Activated naive CD4-positive, alpha-beta T cell treated with anti-CD3 and anti-CD28 coated beads, Interleukin-2, amount 50 U/mL, for 24 hours (primary cell): ENCODE results near the gene HDAC2.
"Not testable (repeated sequence)": the region's sequence is repeated elsewhere in the genome, so short reads cannot be mapped to it uniquely, and the experiment has no call there.

ENCODE experiments used
- H3K27ac Mint-ChIP-seq: one replicate; pipeline ENCODE4 v1.8.0; 2021; ENCODE audit warnings: mild to moderate bottlenecking, mixed read lengths
- H3K27me3 Mint-ChIP-seq: one replicate; pipeline ENCODE4 v1.8.0; 2021; ENCODE audit warnings: mixed read lengths
- H3K36me3 Mint-ChIP-seq: one replicate; pipeline ENCODE4 v1.8.0; 2021; ENCODE audit warnings: mixed read lengths
- H3K4me1 Mint-ChIP-seq: one replicate; pipeline ENCODE4 v1.8.0; 2021; ENCODE audit warnings: mixed read lengths
- H3K4me3 Mint-ChIP-seq: one replicate; pipeline ENCODE4 v1.8.0; 2021; ENCODE audit warnings: mild to moderate bottlenecking, mixed read lengths
- H3K9me3 Mint-ChIP-seq: one replicate; pipeline ENCODE4 v1.8.0; 2021; ENCODE audit warnings: mixed read lengths

Gene HDAC2

DNA sequence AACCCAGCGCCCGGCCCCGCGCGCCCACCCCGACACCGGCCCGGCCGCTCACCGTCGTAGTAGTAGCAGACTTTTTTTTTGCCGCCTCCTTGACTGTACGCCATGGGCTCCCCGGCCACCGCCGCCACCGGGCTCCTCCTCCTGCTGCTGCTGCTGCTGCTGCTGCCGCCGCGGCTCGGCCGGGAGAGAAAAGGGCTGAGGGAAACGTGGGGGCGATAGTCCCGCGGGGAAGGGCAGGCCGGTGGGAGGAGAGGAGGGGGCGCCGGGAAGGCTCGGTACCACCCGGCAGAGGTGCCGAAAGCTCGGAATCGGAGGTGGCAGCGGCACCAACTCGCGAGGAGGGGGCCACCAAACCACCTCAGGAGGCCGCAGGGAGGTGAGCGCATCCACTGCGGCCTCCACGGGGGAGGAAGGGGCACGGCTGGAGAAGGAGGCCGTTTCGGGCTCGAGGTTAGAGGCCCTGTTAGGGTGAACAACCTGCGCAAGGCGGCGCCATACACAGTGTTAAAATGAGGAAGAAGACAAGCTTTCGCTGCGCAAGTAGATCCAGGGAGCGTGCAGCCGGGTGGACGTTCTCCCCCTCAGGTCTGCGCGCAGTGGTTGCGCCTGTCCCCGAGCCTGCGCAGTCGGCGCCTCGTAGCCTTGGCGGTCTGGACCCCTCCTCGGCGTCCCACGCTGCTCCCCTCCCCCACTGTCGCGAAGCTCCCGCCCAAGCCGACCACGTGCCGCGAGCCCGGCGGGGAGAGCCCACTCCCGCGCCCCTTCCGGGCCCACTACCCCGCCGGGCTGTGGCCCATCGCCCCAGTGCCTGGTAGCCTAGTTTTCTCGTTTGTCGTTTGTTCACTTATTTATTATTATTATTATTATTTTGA lies at the start of gene HDAC2:
Gene HDAC2, minus strand, starts transcription at position 344 of the 872 bp plus-strand sequence. Its CDS starts 240 bp downstream, at position 104.
- Mint-ChIP-seq H3K4me3 (peak within 1 kb of the TSS; percentile 98), H3K36me3 (no peaks in the 10 kb centered on the region), H3K4me1 (peaks cover 46% of the 10 kb centered on the region), H3K27me3 (no peaks in the 10 kb centered on the region), H3K9me3 (no peaks in the 10 kb centered on the region), H3K27ac (peak within 1 kb of the TSS; percentile 99)

DNA sequence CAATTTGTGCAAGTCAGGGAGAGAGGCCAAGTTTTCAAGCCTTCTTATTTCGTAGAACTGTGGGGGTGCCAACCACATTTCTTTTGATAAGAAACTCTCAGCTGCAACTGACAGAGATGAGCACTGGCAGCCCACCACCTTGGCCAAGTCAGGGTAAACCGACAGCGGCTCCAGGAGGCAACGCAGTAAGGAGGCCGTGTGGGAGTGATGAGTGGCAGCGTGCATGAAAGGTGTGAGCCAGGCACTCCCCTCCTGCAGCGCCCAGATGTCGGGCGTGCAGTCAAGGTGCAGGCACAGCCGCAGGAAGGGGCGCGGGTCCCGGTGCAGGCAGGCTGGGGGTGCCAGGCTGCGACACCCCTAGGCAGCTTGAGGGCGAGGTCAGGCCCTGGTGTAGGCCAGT lies 49.2 kb upstream of the HDAC2 start:
- Mint-ChIP-seq H3K4me1 (no peaks in the 10 kb centered on the region), H3K27ac (no peak overlapping the region), H3K27me3 (no peaks in the 10 kb centered on the region), H3K9me3 (no peaks in the 10 kb centered on the region), H3K4me3 (no peak overlapping the region), H3K36me3 (no peaks in the 10 kb centered on the region)

DNA sequence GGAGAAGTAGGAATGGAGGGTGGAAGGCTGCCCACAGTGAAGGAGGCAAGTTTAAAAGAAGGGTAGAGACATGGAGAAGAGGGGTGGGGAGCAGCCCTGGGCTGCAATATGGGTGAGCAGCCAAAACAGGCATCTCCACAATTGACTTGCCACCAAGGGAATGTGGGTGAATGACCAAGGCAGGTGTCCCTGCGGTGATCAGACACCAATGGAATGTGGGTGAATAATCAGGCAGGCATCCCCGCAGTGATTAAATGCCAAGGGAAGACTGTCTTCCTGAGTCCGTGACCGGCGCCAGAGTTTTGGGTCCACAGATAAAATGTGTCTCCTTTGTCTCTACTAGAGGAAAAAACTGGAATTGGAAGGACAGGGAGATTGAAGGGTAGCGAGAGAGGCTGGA lies 46.2 kb upstream of the HDAC2 start:
- not testable (repeated sequence) for H3K36me3 Mint-ChIP-seq, H3K4me3 Mint-ChIP-seq, H3K9me3 Mint-ChIP-seq, H3K27me3 Mint-ChIP-seq, H3K27ac Mint-ChIP-seq, H3K4me1 Mint-ChIP-seq

DNA sequence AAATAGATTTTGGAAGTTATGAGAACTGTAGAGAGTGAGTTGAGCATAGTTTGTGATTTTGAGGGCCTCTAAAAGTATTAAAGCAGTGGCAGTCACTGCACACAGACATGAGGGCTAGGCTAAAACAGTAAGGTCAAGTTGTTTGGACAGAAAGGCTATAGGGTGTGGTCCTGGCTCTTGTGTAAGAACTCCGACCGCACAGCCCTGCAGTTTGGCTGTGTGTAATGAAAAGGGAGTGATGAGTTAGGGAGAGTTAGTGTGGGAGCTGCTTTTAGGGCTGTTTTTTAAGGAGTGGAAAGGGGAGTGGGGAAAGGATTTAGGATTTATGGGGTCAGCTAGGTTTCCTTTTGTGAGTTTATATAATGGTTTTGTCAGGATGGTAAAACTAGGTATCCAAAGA lies 43.2 kb upstream of the HDAC2 start:
- H3K36me3 Mint-ChIP-seq, H3K4me1 Mint-ChIP-seq, H3K9me3 Mint-ChIP-seq, H3K27me3 Mint-ChIP-seq, H3K27ac Mint-ChIP-seq, H3K4me3 Mint-ChIP-seq: not testable (repeated sequence)

DNA sequence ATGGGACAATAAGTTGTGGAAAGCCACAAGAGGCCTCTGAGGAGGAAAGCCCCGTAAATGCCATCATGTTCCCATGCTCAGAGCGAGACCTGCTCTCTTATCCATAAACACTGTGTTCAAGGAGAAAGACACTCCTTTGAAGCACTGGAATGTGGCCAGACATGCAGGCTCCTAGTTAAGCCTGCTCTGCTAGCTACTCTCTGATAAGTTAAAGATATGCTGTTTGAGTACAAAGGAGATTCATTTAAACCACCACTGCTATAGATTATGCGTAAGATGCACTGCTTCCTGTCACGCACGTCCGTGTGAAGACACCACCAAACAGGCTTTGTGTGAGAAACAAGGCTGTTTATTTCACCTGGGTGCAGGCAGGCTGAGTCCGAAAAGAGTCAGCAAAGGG lies 40.5 kb upstream of the HDAC2 start:
- not testable (repeated sequence) for H3K4me3 Mint-ChIP-seq, H3K36me3 Mint-ChIP-seq, H3K27me3 Mint-ChIP-seq, H3K9me3 Mint-ChIP-seq
- H3K27ac Mint-ChIP-seq: peak overlapping the region; percentile 38
- peaks cover 15% of the 10 kb centered on the region for H3K4me1 Mint-ChIP-seq

DNA sequence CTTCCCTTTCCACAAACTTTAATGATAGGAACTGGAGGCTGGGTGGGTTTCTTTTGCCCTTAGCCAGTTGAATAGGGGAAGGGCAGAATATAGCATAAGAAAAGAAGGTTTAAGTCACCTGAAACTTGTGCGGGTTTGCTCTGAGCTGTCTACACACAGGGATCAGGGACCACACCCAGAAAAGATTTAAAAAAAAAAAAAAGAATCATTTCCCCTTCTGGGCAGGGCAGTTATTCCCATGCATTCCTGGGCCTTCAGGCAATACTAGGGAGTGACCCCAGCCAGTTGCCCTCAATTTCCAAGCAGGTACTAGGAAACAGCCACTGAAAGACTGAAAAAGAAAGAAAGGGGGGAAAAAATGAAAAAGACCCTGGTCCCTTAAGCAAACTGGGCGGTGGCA lies 39.6 kb upstream of the HDAC2 start:
- Mint-ChIP-seq H3K4me3 (no peak overlapping the region), H3K4me1 (peaks cover 15% of the 10 kb centered on the region), H3K9me3 (no peaks in the 10 kb centered on the region), H3K36me3 (no peaks in the 10 kb centered on the region), H3K27me3 (peaks cover 3% of the 10 kb centered on the region), H3K27ac (no peak overlapping the region)

DNA sequence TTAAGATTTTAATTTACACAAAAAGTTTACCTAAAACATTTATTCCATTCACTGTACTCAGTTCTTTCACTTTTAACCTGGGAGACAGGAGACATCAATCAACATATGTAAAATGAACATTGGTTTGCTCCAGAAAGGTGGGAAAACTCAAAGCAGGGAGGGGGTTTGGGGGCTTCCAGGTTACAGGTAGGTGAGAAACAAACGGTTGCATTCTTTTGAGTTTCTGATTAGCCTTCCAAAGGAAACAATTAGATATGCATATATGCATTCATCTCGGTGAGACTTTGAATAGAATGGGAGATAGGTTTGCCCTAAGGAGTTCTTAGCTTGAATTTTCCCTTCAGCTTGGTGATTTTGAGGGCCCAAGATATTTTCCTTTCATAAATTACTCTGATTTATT lies 38.2 kb upstream of the HDAC2 start:
- Mint-ChIP-seq H3K36me3 (no peaks in the 10 kb centered on the region), H3K27ac (no peak overlapping the region), H3K4me3 (no peak overlapping the region), H3K4me1 (peaks cover 15% of the 10 kb centered on the region), H3K9me3 (no peaks in the 10 kb centered on the region), H3K27me3 (peaks cover 6% of the 10 kb centered on the region)

DNA sequence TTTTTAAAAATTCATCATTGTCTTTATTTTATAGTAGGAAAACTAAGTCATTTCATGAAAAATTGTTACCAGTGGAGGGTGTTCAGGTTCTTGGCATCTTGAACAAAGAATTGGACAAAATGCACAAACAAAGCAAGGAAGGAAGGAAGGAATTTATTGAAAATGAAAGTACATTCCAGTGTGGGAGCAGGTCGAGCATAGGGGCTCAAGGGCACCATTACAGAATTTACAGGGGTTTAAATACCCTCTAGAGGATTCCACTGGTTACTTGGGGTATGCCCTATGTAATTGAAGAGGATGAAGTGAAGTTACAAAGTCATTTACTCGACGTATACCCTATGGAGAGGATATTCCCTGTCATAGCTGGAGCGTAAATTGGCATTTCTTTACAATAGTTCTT lies 37.4 kb upstream of the HDAC2 start:
- Mint-ChIP-seq H3K9me3 (no peaks in the 10 kb centered on the region), H3K27me3 (peaks cover 6% of the 10 kb centered on the region), H3K36me3 (no peaks in the 10 kb centered on the region), H3K4me1 (peaks cover 15% of the 10 kb centered on the region), H3K27ac (no peak overlapping the region), H3K4me3 (no peak overlapping the region)

DNA sequence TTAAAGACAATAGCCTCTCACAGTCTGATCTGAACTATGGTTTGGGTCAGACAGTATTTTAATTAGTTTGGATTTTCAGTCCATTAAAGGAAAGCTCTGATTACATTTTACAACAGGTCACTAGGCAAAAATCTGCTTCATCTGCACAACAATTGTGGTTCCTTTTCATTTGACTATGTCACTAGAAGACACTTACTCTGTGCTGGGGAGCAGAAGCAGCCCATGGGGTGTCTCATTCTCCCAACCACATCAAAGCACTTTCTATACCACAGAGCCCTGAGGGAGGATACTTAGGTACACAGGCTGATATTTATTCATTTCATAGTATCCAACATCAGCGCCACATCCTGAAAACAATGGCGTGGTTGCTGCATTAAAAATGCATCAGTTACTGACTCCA lies 36.6 kb upstream of the HDAC2 start:
- Mint-ChIP-seq H3K4me1 (peaks cover 15% of the 10 kb centered on the region), H3K27ac (no peak overlapping the region), H3K36me3 (no peaks in the 10 kb centered on the region), H3K4me3 (no peak overlapping the region), H3K27me3 (peaks cover 6% of the 10 kb centered on the region), H3K9me3 (no peaks in the 10 kb centered on the region)

DNA sequence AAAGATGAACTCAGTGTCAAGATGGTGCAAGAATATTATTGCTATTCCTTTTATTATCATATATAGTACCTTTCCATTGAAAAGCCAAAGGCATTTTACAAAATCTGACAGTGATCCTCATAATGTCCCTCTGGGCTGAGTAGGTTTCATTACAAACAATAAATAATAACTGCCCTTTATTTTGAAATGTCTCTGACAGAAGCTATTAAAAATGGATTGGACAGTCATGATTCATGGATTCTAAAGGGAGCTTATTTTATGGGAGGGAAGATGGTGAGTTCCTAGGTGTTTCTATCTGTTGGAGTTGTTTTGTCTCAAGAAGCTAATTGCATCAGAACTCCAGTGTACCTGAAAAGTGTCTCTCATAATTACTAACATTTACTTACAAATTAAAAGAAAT lies 30.4 kb upstream of the HDAC2 start:
- H3K27ac Mint-ChIP-seq: no peak overlapping the region
- H3K36me3 Mint-ChIP-seq: no peaks in the 10 kb centered on the region
- no peaks in the 10 kb centered on the region for H3K9me3 Mint-ChIP-seq
- no peaks in the 10 kb centered on the region for H3K4me1 Mint-ChIP-seq
- peaks cover 13% of the 10 kb centered on the region for H3K27me3 Mint-ChIP-seq
- H3K4me3 Mint-ChIP-seq: no peak overlapping the region

DNA sequence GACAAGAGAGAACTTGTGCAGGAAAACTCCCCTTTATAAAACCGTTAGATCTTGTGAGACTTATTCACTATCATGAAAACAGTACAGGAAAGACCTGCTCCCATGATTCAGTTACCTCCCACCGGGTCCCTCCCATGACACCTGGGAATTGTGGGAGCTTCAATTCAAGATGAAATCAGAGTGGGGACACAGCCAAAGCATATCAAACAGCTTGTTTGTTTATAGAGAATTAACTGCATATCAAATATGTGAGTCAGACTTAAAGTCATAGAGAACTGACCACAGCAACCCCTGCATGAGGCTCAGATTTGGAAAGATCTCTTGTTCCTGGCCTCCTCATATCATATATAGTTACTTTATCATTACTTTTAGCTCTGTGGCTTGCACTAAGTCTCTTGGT lies 29.1 kb upstream of the HDAC2 start:
- no peaks in the 10 kb centered on the region for H3K9me3 Mint-ChIP-seq
- H3K4me3 Mint-ChIP-seq: no peak overlapping the region
- H3K27me3 Mint-ChIP-seq: peaks cover 13% of the 10 kb centered on the region
- no peaks in the 10 kb centered on the region for H3K36me3 Mint-ChIP-seq
- H3K27ac Mint-ChIP-seq: no peak overlapping the region
- H3K4me1 Mint-ChIP-seq: no peaks in the 10 kb centered on the region

DNA sequence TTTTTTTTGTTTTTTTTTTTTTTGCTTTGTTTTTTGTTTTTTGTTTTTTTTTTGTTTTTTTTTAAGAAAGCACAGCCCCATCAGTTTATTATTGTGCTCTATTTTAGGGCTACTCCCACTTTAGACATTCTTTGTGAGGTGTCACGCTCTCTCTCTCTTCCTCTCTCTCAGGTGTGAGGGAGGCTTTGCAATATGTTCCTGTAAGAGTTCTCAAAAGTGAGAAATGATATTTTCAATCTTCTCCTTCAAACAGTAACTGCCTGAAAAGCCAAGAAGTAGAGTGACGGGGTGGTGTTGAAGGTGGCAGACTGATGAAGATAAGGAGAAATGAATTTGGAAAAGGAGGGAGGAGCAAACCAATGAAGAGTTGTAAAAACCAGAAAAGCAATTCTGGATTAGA lies 28.3 kb upstream of the HDAC2 start:
- H3K36me3 Mint-ChIP-seq: no peaks in the 10 kb centered on the region
- peaks cover 10% of the 10 kb centered on the region for H3K27me3 Mint-ChIP-seq
- H3K27ac Mint-ChIP-seq: no peak overlapping the region
- H3K4me3 Mint-ChIP-seq: no peak overlapping the region
- no peaks in the 10 kb centered on the region for H3K9me3 Mint-ChIP-seq
- no peaks in the 10 kb centered on the region for H3K4me1 Mint-ChIP-seq

DNA sequence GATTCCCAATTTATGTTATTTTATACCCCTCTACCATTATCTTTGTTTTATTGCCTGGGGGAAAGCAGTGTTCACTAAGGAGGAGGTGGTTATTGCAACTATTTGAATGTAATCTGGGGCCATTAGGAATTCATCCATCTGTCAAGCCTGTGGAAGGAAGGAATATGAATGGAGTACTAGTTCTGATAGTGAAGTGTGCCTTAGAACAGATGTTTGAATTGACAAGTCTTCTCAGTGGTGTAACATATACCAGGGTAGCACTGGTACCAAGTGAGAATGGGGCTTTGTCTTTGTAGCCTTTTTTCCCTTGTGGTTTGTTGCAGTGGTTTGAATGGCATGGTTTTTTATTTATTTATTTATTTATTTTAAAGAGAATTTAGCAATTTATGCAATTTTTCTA lies 27.9 kb upstream of the HDAC2 start:
- peaks cover 10% of the 10 kb centered on the region for H3K27me3 Mint-ChIP-seq
- H3K4me1 Mint-ChIP-seq: no peaks in the 10 kb centered on the region
- no peak overlapping the region for H3K27ac Mint-ChIP-seq
- no peak overlapping the region for H3K4me3 Mint-ChIP-seq
- no peaks in the 10 kb centered on the region for H3K36me3 Mint-ChIP-seq
- no peaks in the 10 kb centered on the region for H3K9me3 Mint-ChIP-seq

DNA sequence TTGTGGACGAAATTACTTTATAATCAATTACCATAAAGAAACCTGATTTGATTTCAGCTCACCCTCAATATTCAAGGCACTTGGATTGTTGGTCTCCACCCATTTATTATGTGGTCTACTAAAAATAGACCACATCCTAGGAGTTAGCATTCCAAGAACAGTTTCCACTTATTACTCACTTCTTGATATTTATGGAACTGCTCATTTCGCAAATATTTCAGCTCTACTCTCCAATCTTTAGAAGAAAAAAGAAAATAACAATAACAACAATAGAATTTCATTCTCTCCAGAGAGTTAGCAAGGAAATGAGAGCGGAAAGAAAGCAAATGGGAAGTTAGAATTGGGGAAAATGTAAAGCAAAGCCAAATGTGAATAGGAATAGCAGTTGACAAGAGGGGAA lies 26.2 kb upstream of the HDAC2 start:
- H3K9me3 Mint-ChIP-seq: no peaks in the 10 kb centered on the region
- no peak overlapping the region for H3K4me3 Mint-ChIP-seq
- no peaks in the 10 kb centered on the region for H3K36me3 Mint-ChIP-seq
- H3K27ac Mint-ChIP-seq: no peak overlapping the region
- peaks cover 12% of the 10 kb centered on the region for H3K27me3 Mint-ChIP-seq
- H3K4me1 Mint-ChIP-seq: no peaks in the 10 kb centered on the region

DNA sequence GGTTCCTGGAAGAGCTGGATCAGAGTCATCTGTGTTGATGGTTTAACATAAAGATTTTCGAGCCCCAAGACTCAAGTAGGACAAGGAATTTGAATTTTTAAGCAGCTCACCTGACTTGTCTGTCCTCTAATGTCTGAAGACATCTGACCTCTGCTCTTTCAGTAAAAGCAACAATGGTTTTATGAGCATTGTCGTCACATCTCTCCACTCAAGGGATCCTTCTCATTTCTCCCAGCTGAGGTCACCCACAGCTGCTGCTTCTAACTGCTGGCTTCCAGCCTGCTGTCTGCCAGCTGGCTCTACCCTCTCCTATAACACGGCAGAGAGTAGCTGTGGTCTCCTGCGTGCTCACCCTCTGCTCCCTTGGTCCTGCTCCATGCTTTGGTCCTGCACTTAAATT lies 24.7 kb upstream of the HDAC2 start:
- no peaks in the 10 kb centered on the region for H3K36me3 Mint-ChIP-seq
- H3K4me3 Mint-ChIP-seq: no peak overlapping the region
- H3K4me1 Mint-ChIP-seq: no peaks in the 10 kb centered on the region
- no peaks in the 10 kb centered on the region for H3K9me3 Mint-ChIP-seq
- no peak overlapping the region for H3K27ac Mint-ChIP-seq
- H3K27me3 Mint-ChIP-seq: peaks cover 8% of the 10 kb centered on the region

DNA sequence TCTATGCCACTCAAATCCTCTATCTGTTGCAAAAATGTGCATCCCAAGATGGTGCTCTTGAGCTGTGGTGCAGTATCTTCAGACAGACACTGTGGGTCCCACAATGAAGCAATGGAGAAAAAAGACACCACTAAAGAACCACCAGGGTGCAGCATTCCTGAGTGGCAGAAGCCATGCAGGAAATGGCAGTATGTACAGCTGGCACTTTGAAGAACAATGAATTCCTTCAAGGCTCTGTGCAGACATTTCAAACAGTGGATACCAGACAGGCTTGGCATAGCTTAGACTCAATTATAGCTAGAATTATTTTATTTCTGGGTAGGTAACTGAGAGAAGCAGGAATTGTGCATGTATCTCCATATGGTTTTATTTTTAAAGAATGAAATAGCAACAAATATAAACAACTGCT lies 24.0 kb upstream of the HDAC2 start:
- Mint-ChIP-seq H3K4me3 (no peak overlapping the region), H3K9me3 (no peaks in the 10 kb centered on the region), H3K27ac (no peak overlapping the region), H3K36me3 (no peaks in the 10 kb centered on the region), H3K4me1 (no peaks in the 10 kb centered on the region), H3K27me3 (peaks cover 9% of the 10 kb centered on the region)

DNA sequence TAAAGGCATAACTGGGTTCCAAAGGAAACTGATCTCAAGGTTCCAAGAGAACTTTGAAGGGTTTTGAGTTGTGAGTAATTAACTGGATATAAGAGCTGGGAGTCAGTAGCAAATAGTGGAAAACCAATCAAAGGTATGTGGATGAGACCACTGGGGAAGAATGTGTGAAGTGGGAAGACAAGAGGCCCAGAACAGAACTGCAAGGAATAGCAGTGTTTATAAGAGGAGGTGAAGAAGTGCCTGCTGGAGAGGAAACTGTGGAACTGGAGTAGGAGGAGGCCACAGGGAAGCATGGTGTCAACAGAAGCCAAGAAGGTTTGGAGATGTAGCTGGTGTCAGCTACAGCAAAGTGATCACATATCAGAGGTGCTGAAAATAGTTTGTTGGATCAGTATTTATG lies 18.7 kb upstream of the HDAC2 start:
- no peaks in the 10 kb centered on the region for H3K4me1 Mint-ChIP-seq
- H3K9me3 Mint-ChIP-seq: no peaks in the 10 kb centered on the region
- H3K27me3 Mint-ChIP-seq: peaks cover 8% of the 10 kb centered on the region
- H3K27ac Mint-ChIP-seq: no peak overlapping the region
- no peaks in the 10 kb centered on the region for H3K36me3 Mint-ChIP-seq
- no peak overlapping the region for H3K4me3 Mint-ChIP-seq
